Jurkat, Clone E6-1 (cell line): ENCODE results near the gene PDK3. TPM values are rescaled to one million over a fixed set of nuclear protein-coding genes. Genes with fewer than 3 reads are reported as not detected.

ENCODE experiments used
- DNase-seq: peaks from one replicate; pipeline ENCODE4 v3.0.0-alpha.2; 2011; ENCODE audit warnings: low read depth, low spot score
- H3K4me3 ChIP-seq: 2 replicates; pipeline ENCODE4 v1.5.1; 2011; ENCODE audit warnings: mild to moderate bottlenecking, low read length, control low read depth, moderate library complexity
- polyA plus RNA-seq: library from polyadenylated mRNA; unstranded; fragments of >200 nt; gene quantifications from one replicate; pipeline ENCODE4 v1.2.1, GENCODE V29; 2012; ENCODE audit warnings: missing spikeins; ENCODE audit not compliant: insufficient read length, insufficient read depth

PDK3 gene
- polyA plus RNA-seq, result 11.3 TPM

- H3K4me3 ChIP-seq, result peak within 1 kb of the TSS; percentile 65
- peak; percentile 76 for DNase-seq
Measured at GRCh38 chrX:24464836-24465531, at the start of gene PDK3. Gene PDK3 (plus strand): TSS chrX:24465286. CDS start chrX:24465456, 170 bp downstream.

- H3K4me3 ChIP-seq, result no peak overlapping the region
- DNase-seq, result no peak
Measured at GRCh38 chrX:24415921-24416320, 49.2 kb upstream of the PDK3 start.

- no peak overlapping the region for H3K4me3 ChIP-seq
- no peak for DNase-seq
Measured at GRCh38 chrX:24423960-24424359, 41.1 kb upstream of the PDK3 start.

- DNase-seq, result no peak
Measured at GRCh38 chrX:24424948-24425347, 40.1 kb upstream of the PDK3 start.

GRCh38 chrX:24425806-24426205, 39.3 kb upstream of the PDK3 start:
- no peak overlapping the region for H3K4me3 ChIP-seq
- no peak for DNase-seq

More at GRCh38 chrX:24424948-24425347, 40.1 kb upstream of the PDK3 start:
- H3K4me3 ChIP-seq, result no peak overlapping the region

- H3K4me3 ChIP-seq, result no peak overlapping the region
- peak; percentile 15 for DNase-seq
Measured at GRCh38 chrX:24426340-24426913, 38.7 kb upstream of the PDK3 start.

GRCh38 chrX:24426921-24427746, 38.0 kb upstream of the PDK3 start:
- no peak for DNase-seq
- H3K4me3 ChIP-seq, result no peak overlapping the region

GRCh38 chrX:24427747-24428019, 37.4 kb upstream of the PDK3 start:
- no peak for DNase-seq
- no peak overlapping the region for H3K4me3 ChIP-seq

GRCh38 chrX:24428516-24428915, 36.6 kb upstream of the PDK3 start:
- no peak for DNase-seq
- H3K4me3 ChIP-seq, result no peak overlapping the region

- H3K4me3 ChIP-seq, result no peak overlapping the region
- DNase-seq, result no peak
Measured at GRCh38 chrX:24435060-24435459, 30.0 kb upstream of the PDK3 start.

- no peak overlapping the region for H3K4me3 ChIP-seq
- DNase-seq, result no peak
Measured at GRCh38 chrX:24443918-24444317, 21.2 kb upstream of the PDK3 start.

GRCh38 chrX:24444645-24445044, 20.4 kb upstream of the PDK3 start:
- no peak for DNase-seq
- no peak overlapping the region for H3K4me3 ChIP-seq

- H3K4me3 ChIP-seq, result no peak overlapping the region
- no peak for DNase-seq
Measured at GRCh38 chrX:24448762-24449250, 16.3 kb upstream of the PDK3 start.

- no peak for DNase-seq
- H3K4me3 ChIP-seq, result no peak overlapping the region
Measured at GRCh38 chrX:24463077-24463476, 2.0 kb upstream of the PDK3 start.

- no peak for DNase-seq
- H3K4me3 ChIP-seq, result peak overlapping the region; percentile 65
Measured at GRCh38 chrX:24464498-24464835, 619 bp upstream of the PDK3 start.

- H3K4me3 ChIP-seq, result peak overlapping the region; percentile 60
- DNase-seq, result no peak
Measured at GRCh38 chrX:24465532-24465865, 413 bp downstream of the PDK3 start.

- no peak for DNase-seq
- peak overlapping the region; percentile 60 for H3K4me3 ChIP-seq
Measured at GRCh38 chrX:24466025-24466424, 939 bp downstream of the PDK3 start.

GRCh38 chrX:24468245-24468644, 3.2 kb downstream of the PDK3 start:
- DNase-seq, result no peak
- no peak overlapping the region for H3K4me3 ChIP-seq

- H3K4me3 ChIP-seq, result no peak overlapping the region
- DNase-seq, result no peak
Measured at GRCh38 chrX:24471808-24472207, 6.7 kb downstream of the PDK3 start.

GRCh38 chrX:24475480-24475879, 10.4 kb downstream of the PDK3 start:
- no peak for DNase-seq
- H3K4me3 ChIP-seq, result no peak overlapping the region
